Neural crest cell (in vitro differentiated cells): ENCODE results near the gene NCAPG. TPM values are rescaled to one million over a fixed set of nuclear protein-coding genes. Genes with fewer than 3 reads are reported as not detected.

Experiments used
- total RNA-seq: library from RNA; stranded (reverse); gene quantifications from 2 replicates; pipeline ENCODE4 v1.2.1, GENCODE V29; 2021

NCAPG gene
- total RNA-seq, 1 donor from 2014 or later = 79.6 TPM

Other genes starting within 250 kb of the NCAPG start
- 46.7 and 49.0 TPM in 2 replicates for gene LAP3, start 233.8 kb upstream of the NCAPG start, total RNA-seq
- 97.8 and 100 TPM in 2 replicates for gene MED28, start 196.3 kb upstream of the NCAPG start, total RNA-seq
- gene FAM184B, start 29.4 kb upstream of the NCAPG start, total RNA-seq = 0.12 and 0.16 TPM in 2 replicates
- gene DCAF16, start 222 bp upstream of the NCAPG start, total RNA-seq = 57.4 and 58.2 TPM in 2 replicates
- 26.1 and 29.0 TPM in 2 replicates for gene LCORL, start 210.8 kb downstream of the NCAPG start, total RNA-seq